Uterus (tissue), 4 donors: ENCODE measurements around the gene PTCD1. TPM values are rescaled to one million over a fixed set of nuclear protein-coding genes. Genes with fewer than 3 reads are reported as not detected.

Source experiments
- DNase-seq, 2 donors: peaks; one replicate each; pipeline ENCODE4 v3.0.0-alpha.2; 2019 to 2020
- H3K27ac ChIP-seq, 2 donors: fragments of 200-600 bp; sonication (generic); 1 replicate in 1 of 2; 2 replicates in 1 of 2; pipeline ENCODE4 v1.5.1; 2016 to 2018
- H3K27me3 ChIP-seq, 2 donors: fragments of 200-600 bp; sonication (generic); one replicate each; pipeline ENCODE4 v1.5.1; 2018 to 2019; ENCODE audit warnings: control low read depth in 1 of 2
- H3K36me3 ChIP-seq, 2 donors: fragments of 200-600 bp; sonication (generic); one replicate each; pipeline ENCODE4 v1.5.1; 2019; ENCODE audit warnings: control low read depth in 1 of 2
- H3K4me1 ChIP-seq, 2 donors: fragments of 200-600 bp; sonication (generic); one replicate each; pipeline ENCODE4 v1.5.1; 2018 to 2019; ENCODE audit warnings: control low read depth in 1 of 2
- H3K4me3 ChIP-seq, 2 donors: fragments of 200-600 bp; sonication (generic); 1 replicate in 1 of 2; 2 replicates in 1 of 2; pipeline ENCODE4 v1.5.1; 2018 to 2019; ENCODE audit warnings: mild to moderate bottlenecking in 1 of 2
- H3K9me3 ChIP-seq, 2 donors: fragments of 200-600 bp; sonication (generic); one replicate each; pipeline ENCODE4 v1.5.1; 2019; ENCODE audit warnings: control low read depth in 1 of 2
- POLR2A ChIP-seq, 2 donors: fragments of 450-650 bp; IDR thresholded peaks; one replicate each; pipeline ENCODE4 v1.6.1; 2016; ENCODE audit warnings: antibody characterized with exemption in 2 of 2, mild to moderate bottlenecking in 1 of 2, moderate library complexity in 1 of 2
- intact Hi-C: fragments of 100-400 bp; cut with DNase I; formaldehyde crosslinking; loops from one replicate; pipeline ENCODE4 v1.15.1; 2023; ENCODE audit warnings: low total_unique reads
- total RNA-seq, 4 donors: library from RNA; depleted of rRNA in 3 of 4; stranded (reverse); fragments of >200 nt in 3 of 4; gene quantifications; one replicate each; pipeline versions ENCODE4 v1.1.0 to v1.2.4, GENCODE V29; 2014 to 2023
- TF ChIP-seq, protein P1 (sequence below), 4 experiments: fragments of 200-600 bp in 2 of 4; fragments of 450-650 bp in 2 of 4; sonication (generic) in 2 of 4; IDR thresholded peaks; one replicate each; pipeline ENCODE4 v1.5.1; 2016 to 2019; ENCODE audit warnings: antibody characterized with exemption in 4 of 4, mild to moderate bottlenecking in 2 of 4, moderate library complexity in 1 of 4
- donor health status: DM: yes; HTN: yes; CAD: no.

PTCD1 gene
- total RNA-seq, 4 donors from 2014 or later: 1.2 to 17.4 (median 7.5) TPM

DNA sequence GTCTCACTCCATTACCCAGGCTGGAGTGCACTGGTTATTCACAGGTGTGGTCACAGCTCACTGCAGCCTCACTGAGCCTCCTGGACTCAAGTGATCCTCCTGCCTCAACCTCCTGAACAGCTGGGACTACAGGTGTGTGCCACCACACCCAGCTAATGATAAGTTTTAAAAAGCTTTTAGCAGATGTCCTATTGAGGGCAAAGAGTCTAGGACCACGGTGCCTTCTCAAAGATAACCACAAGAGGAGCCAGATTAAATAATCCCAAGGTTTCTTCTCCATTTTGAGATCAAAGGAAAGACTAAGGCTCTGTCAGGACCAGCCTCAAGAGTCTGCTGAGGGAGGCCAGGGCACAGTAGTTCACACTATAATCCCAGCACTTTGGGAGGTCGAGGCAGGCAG lies 22.6 kb upstream of the PTCD1 start:
- H3K36me3 ChIP-seq: no peaks in the 10 kb centered on the region
- H3K27ac ChIP-seq: no peak overlapping the region
- H3K9me3 ChIP-seq: no peaks in the 10 kb centered on the region
- DNase-seq: no peak
- intact Hi-C loops: no loop called here
- peaks cover 0 to 4% of the 10 kb centered on the region in 2 donors for H3K4me1 ChIP-seq
- H3K4me3 ChIP-seq: no peak overlapping the region
- no peak for TF ChIP-seq POLR2A (IDR thresholded peaks at IDR 0.05)
- TF ChIP-seq, protein P1, sequence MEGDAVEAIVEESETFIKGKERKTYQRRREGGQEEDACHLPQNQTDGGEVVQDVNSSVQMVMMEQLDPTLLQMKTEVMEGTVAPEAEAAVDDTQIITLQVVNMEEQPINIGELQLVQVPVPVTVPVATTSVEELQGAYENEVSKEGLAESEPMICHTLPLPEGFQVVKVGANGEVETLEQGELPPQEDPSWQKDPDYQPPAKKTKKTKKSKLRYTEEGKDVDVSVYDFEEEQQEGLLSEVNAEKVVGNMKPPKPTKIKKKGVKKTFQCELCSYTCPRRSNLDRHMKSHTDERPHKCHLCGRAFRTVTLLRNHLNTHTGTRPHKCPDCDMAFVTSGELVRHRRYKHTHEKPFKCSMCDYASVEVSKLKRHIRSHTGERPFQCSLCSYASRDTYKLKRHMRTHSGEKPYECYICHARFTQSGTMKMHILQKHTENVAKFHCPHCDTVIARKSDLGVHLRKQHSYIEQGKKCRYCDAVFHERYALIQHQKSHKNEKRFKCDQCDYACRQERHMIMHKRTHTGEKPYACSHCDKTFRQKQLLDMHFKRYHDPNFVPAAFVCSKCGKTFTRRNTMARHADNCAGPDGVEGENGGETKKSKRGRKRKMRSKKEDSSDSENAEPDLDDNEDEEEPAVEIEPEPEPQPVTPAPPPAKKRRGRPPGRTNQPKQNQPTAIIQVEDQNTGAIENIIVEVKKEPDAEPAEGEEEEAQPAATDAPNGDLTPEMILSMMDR (IDR thresholded peaks at IDR 0.05): no peak
- H3K27me3 ChIP-seq: no peaks in the 10 kb centered on the region

DNA sequence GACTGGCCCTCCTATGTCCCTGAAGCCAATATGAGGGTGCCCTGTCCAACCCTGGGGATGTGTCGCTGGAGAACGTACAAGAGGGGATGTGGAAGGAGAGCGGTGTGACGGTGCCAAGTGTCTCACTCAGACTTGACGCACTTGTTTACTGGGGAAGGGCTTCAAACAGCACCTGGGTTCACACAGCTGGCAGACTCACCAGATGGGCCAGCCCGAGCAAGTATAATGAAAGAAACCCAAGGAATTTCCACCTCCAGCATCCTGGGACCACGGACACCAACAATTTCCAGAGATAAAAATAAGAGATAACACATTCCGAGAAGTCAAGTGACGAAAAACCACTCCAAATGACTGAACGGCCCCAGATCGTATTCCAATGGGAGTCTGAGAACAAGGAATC lies 22.1 kb upstream of the PTCD1 start:
- intact Hi-C loops: no loop called here
- Histone ChIP-seq H3K4me3 (no peak overlapping the region), H3K4me1 (peaks cover 0 to 4% of the 10 kb centered on the region in 2 donors), H3K27me3 (no peaks in the 10 kb centered on the region), H3K9me3 (no peaks in the 10 kb centered on the region), H3K27ac (no peak overlapping the region), H3K36me3 (no peaks in the 10 kb centered on the region)
- no peak for DNase-seq
- no peak for TF ChIP-seq POLR2A (IDR thresholded peaks at IDR 0.05)
- TF ChIP-seq, protein P1 (IDR thresholded peaks at IDR 0.05): no peak

DNA sequence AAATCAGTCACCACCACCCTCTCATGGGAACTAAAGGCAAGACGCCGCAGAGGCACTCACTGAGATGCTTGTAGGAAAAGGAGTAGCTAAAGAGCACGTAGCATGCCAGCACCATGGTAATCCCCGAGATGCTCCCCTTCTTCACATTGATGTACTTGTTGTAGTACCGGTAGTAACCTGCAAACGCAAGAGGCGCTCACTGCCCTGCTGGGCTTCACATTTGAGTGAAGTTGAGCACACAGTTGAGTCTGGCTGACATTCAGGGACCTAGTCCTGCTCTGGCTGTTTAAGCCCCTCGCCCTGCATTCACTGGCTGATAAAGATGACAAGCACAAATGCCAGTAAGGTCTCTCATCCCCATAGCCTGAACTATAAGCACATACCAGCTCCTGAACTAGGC lies 20.5 kb upstream of the PTCD1 start:
- H3K9me3 ChIP-seq: no peaks in the 10 kb centered on the region
- no peaks in the 10 kb centered on the region for H3K36me3 ChIP-seq
- no peak overlapping the region for H3K4me3 ChIP-seq
- no peak overlapping the region for H3K27ac ChIP-seq
- TF ChIP-seq, protein P1 (IDR thresholded peaks at IDR 0.05): no peak
- TF ChIP-seq POLR2A (IDR thresholded peaks at IDR 0.05): no peak
- intact Hi-C loops: no loop called here
- H3K27me3 ChIP-seq: no peaks in the 10 kb centered on the region
- DNase-seq: no peak
- H3K4me1 ChIP-seq: peaks cover 0 to 4% of the 10 kb centered on the region in 2 donors

DNA sequence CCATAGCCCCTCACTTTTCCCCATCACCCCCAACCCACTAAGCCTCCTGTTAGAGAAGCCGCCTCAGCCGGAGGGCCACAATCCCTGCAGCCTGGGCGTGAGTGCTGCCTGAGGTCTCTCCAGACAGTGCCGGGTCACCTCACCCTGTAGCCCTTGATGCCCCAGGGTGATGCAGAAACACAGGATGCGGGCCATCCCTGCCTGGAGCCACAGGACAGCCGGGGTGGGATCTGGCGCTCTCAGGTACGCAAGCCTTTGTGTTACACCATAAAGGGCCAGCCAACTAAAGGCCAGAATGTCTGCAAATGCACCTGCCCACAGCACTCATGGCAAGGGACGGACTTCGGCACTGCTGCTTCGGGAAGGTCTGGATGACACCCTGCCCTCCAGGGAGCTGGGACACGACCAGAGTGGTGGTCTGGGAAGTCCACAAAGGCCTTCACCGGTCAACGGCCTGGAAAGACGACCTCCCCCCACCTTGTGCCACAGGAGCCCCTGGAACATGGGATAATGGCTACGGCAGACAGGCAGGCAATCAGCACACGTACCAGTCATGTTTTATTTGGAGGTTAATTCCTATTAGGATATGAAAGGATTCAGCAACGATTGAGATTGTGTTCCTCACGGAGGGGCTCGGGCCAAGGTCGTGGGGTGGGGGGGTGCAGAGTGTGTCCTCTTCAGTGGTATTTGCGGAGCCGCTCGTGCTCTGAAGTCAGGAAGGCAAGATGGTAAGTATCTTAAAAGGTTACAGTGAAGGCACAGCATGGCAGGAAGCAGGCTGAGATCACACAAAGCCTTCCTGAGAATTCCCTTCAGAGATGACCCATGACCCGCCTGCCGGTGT lies 19.3 kb upstream of the PTCD1 start:
- no peak overlapping the region for H3K27ac ChIP-seq
- H3K36me3 ChIP-seq: no peaks in the 10 kb centered on the region
- intact Hi-C loops: no loop called here
- no peaks in the 10 kb centered on the region for H3K4me1 ChIP-seq
- no peaks in the 10 kb centered on the region for H3K27me3 ChIP-seq
- H3K9me3 ChIP-seq: no peaks in the 10 kb centered on the region
- H3K4me3 ChIP-seq: no peak overlapping the region
- no peak for TF ChIP-seq POLR2A (IDR thresholded peaks at IDR 0.05)
- TF ChIP-seq, protein P1 (IDR thresholded peaks at IDR 0.05): no peak
- no peak for DNase-seq

DNA sequence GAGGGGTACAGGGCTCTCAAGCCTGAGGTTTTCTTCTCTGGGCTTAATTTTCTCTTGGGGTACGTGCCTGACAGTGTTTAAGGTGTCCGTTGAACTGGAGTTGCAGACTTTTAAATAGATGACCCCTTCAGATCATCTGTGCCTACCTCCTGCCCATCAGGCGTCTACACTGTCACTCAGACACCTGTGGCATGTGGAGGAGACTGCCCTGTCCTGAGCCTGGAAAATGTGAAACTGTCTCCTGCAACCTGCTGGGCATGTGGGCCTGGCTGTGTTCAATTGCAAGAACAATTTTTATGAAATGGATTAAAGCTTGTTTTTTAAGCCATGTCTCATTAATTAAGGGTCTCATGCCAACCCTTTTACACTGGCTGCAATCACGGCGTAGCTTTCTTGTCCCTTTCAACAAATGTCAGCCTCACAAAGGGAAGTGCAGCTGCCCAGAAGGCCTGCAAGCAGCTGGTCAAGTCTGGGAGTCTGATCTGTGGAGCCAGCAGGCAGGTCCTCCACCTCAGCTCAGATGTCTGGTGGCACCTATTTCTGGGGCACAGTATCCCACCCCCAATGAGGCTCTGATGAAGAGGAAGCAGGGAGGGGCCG lies 18.6 kb upstream of the PTCD1 start:
- Histone ChIP-seq H3K4me1 (no peaks in the 10 kb centered on the region), H3K36me3 (no peaks in the 10 kb centered on the region), H3K9me3 (no peaks in the 10 kb centered on the region), H3K27me3 (no peaks in the 10 kb centered on the region), H3K27ac (no peak overlapping the region), H3K4me3 (no peak overlapping the region)
- intact Hi-C loops: no loop called here
- no peak for DNase-seq
- TF ChIP-seq POLR2A (IDR thresholded peaks at IDR 0.05): no peak
- TF ChIP-seq, protein P1 (IDR thresholded peaks at IDR 0.05): no peak
